ENCODE data around the gene HOXB1.
"Not testable (repeated sequence)": the region's sequence is repeated elsewhere in the genome, so short reads cannot be mapped to it uniquely, and the experiment has no call there.

The HOXB1 gene

GRCh38 chr17:48543107-48543853 is 12.5 kb upstream of the HOXB1 start:
- DNase-seq (ENCODE audit: low read depth), result no peak

- no peak for DNase-seq (ENCODE audit: low read depth)
Observed at GRCh38 chr17:48542698-48543106, 11.9 kb upstream of the HOXB1 start.

- DNase-seq (ENCODE audit: low read depth), result no peak
Observed at GRCh38 chr17:48542114-48542656, 11.4 kb upstream of the HOXB1 start.

- DNase-seq (ENCODE audit: low read depth), result no peak
Observed at GRCh38 chr17:48541577-48542113, 10.8 kb upstream of the HOXB1 start.

- no peak for DNase-seq (ENCODE audit: low read depth)
Observed at GRCh38 chr17:48541036-48541576, 10.3 kb upstream of the HOXB1 start.

GRCh38 chr17:48540213-48540612 is 9.4 kb upstream of the HOXB1 start:
- no peak for DNase-seq (ENCODE audit: low read depth)

GRCh38 chr17:48539177-48539576 is 8.4 kb upstream of the HOXB1 start:
- DNase-seq (ENCODE audit: low read depth), result no peak

- no peak for DNase-seq (ENCODE audit: low read depth)
Observed at GRCh38 chr17:48537316-48537715, 6.5 kb upstream of the HOXB1 start.

GRCh38 chr17:48535793-48536559 is 5.2 kb upstream of the HOXB1 start:
- not testable (repeated sequence) for DNase-seq (ENCODE audit: low read depth)

GRCh38 chr17:48532261-48532660 is 1.4 kb upstream of the HOXB1 start:
- no peak for DNase-seq (ENCODE audit: low read depth)

- no peak for DNase-seq (ENCODE audit: low read depth)
Observed at GRCh38 chr17:48530208-48530886, 464 bp downstream of the HOXB1 start.

GRCh38 chr17:48529683-48530009 is 1.2 kb downstream of the HOXB1 start:
- DNase-seq (ENCODE audit: low read depth), result no peak

- DNase-seq (ENCODE audit: low read depth), result no peak
Observed at GRCh38 chr17:48528936-48529682, 1.7 kb downstream of the HOXB1 start.

- DNase-seq (ENCODE audit: low read depth), result no peak
Observed at GRCh38 chr17:48528153-48528935, 2.5 kb downstream of the HOXB1 start.

GRCh38 chr17:48527547-48527932 is 3.3 kb downstream of the HOXB1 start:
- DNase-seq (ENCODE audit: low read depth), result no peak

- DNase-seq (ENCODE audit: low read depth), result no peak
Observed at GRCh38 chr17:48526608-48527546, 3.9 kb downstream of the HOXB1 start.

GRCh38 chr17:48523010-48523409 is 7.8 kb downstream of the HOXB1 start:
- DNase-seq (ENCODE audit: low read depth), result no peak

GRCh38 chr17:48522031-48522653 is 8.7 kb downstream of the HOXB1 start:
- DNase-seq (ENCODE audit: low read depth), result no peak

- no peak for DNase-seq (ENCODE audit: low read depth)
Observed at GRCh38 chr17:48520631-48521079, 10.2 kb downstream of the HOXB1 start.

Data from stimulated activated CD8-positive, alpha-beta memory T cell treated with anti-CD3 and anti-CD28 coated beads, Interleukin-7, amount 100 ng/mL, for 24 hours (primary cell).